IPS DF 4.7 (cell line): ENCODE measurements around the gene CALCB.

Source experiments
- DNase-seq: peaks from one replicate; pipeline ENCODE4 v3.0.0-alpha.2; 2013; ENCODE audit warnings: low spot score; ENCODE audit errors: extremely low read depth

CALCB gene

DNA sequence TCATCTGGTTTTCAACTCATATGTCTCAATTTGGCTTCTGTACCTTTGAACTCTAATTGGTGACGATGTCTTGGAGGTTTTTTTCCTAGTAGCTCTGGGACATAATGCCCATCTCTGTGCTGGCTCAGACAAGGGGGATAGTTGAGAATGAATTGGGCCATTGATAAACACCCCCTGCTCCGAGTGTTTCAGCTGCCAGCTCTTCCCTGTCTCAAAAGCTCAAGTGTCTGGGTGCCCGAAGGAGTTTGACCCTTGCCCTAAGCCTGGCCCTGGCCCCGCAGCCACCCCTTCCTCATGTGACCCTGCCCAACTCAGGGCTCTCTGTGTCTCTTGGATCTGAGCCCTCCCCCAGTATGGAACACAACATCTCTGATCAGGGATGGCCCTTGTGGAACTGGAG lies 44.4 kb downstream of the CALCB start:
- no peak for DNase-seq

DNA sequence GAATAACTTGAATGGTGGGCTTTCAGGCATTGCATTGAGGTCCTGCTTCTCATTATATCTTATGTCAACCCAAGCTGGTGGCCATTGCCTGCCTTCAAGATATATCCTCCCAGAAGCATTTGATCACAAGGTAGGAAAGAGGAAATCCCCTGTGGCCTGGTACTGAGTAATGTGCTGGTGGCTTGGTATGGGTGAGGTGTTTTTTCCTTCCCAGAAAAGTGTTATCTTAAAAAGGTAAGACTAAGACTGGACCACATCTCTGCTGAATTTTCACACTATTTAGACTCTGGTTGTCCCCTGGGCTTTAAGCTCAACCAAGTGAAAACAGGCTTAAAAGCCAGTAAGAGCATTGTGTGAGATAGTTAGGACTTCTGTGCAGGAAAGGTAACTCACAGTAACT lies 45.0 kb downstream of the CALCB start:
- DNase-seq = no peak

DNA sequence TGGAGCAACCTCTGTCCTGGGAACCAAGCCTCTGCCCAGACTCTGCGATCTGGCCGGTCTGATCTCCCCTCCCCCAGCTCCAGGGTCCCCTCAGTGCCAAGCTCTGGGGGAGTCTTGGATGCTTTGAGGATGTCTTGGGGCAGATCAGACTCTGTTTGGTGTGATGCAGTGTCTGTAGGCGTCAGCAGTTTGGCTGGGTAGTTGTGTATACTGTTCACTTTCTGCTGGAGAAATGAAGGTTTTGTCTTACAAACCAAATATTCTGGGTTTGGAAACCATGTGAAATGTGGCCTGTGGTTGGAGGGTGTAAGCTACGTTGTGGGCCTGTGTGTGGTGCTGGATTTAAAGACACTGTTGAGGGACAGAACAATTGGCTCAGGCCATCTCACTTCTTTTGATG lies 46.0 kb downstream of the CALCB start:
- DNase-seq = no peak

DNA sequence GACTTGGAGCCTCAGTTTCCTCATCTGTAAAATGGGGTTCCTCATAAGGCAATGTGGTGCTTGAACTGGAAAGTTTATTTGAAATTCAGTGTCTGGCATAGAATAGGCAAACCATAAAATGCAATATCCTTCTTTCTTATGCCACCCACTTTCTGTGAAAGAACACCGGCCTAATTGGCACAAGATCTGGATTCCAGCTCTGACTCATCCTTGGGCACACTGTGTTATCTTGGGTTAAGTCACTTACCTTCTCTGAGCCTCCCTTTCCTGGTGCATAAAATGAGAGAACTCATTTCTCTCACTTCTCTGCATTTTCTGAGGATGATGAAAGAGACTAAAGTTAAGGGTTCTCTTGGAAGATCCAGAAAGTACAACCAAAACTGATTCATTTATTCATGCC lies 46.4 kb downstream of the CALCB start:
- no peak for DNase-seq

DNA sequence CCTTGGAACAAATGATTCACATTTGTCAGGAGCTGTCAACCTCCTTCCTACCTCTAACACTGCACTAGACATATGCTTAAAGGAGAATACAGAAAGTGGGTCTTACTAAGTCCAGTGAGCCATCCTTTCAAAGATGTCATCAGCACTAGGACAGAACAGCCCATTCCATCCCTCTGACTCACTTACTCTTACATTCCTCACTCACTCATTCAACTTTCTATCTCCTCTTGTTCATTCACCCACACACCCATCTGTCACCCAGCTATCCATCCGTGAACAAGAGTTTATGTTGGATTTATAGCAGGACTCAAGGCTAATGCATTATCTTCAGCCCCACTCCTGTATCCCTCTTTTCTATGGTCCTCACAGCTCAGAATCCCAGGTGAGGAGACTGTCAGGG lies 50.5 kb downstream of the CALCB start:
- DNase-seq = no peak

DNA sequence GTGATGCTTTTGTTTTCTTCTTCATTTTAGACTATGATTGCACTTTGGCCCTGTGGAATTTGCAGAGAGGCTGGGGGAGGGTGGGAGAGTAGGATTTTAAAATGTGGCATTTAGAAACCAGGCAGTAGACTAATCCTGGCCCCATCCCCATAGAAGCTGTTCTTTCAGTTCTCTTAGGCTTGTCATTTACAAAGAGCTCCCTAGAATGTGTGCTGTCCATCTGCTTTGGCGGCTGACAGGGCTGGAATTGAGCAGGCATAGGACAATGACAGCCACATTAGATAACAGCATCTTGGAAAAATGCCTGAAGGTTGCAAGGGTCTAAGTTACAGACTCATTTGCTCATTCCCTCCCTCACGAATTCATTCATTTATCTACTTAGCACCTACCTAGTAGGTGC lies 51.1 kb downstream of the CALCB start:
- no peak for DNase-seq

DNA sequence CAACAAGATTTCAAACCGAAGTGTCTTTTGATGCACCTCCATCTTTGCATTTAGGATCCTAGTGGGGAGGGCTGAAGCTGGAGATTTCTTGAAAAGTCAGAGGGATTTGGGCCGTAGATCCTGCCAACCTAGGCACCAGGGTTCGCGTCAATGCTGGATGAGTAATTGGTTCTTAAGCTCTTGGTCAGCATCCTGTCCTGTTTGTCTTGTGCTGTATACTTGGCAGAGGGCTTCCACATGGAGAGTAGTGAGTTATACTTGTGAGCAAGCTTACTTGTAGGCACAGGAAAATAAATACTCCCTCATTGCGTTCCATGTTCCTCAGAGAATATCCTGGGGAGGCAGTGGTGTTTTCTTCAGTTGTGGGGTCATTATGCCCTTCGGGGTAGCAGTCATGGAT lies 53.9 kb downstream of the CALCB start:
- no peak for DNase-seq
